HepG2 (cell line): ENCODE results near the gene PROC. TPM values are rescaled to one million over a fixed set of nuclear protein-coding genes. Genes with fewer than 3 reads are reported as not detected.

ENCODE experiments used
- CHD2 ChIP-seq: IDR thresholded peaks from 2 replicates; pipeline ENCODE4 v1.6.1; 2011; ENCODE audit warnings: low read depth, low read length, improper control_type of control experiment
- CREBL2 ChIP-seq: sonication (generic); formaldehyde crosslinking; IDR thresholded peaks from 2 replicates; pipeline ENCODE4 v1.8.1; 2023; ENCODE audit warnings: missing genetic modification reagents, mild to moderate bottlenecking, borderline replicate concordance
- FOSL1 ChIP-seq: sonication (generic); formaldehyde crosslinking; IDR thresholded peaks from 2 replicates; pipeline ENCODE4 v1.9.0; 2021; ENCODE audit warnings: missing genetic modification reagents, borderline replicate concordance
- NFAT5 ChIP-seq: sonication (generic); formaldehyde crosslinking; IDR thresholded peaks from 2 replicates; pipeline ENCODE4 v1.4.0; 2020; ENCODE audit warnings: missing genetic modification reagents
- PHB2 ChIP-seq: fragments of 450-650 bp; IDR thresholded peaks from 2 replicates; pipeline ENCODE4 v1.6.1; 2018; ENCODE audit not compliant: partially characterized antibody
- PRDM15 ChIP-seq: sonication (generic); formaldehyde crosslinking; IDR thresholded peaks from 2 replicates; pipeline ENCODE4 v1.4.0; 2020; ENCODE audit warnings: missing genetic modification reagents
- SMC3 ChIP-seq: IDR thresholded peaks from 2 replicates; pipeline ENCODE4 v1.6.1; 2011; ENCODE audit warnings: low read length, improper control_type of control experiment
- SSRP1 ChIP-seq: IDR thresholded peaks from 2 replicates; pipeline ENCODE4 v1.6.1; 2016; ENCODE audit warnings: control low read depth
- TBX3 ChIP-seq: fragments of 450-650 bp; IDR thresholded peaks from 2 replicates; pipeline ENCODE4 v1.6.1; 2017; ENCODE audit warnings: antibody characterized with exemption, mild to moderate bottlenecking, inconsistent platforms, borderline replicate concordance
- ZBTB33 ChIP-seq: sonication (generic); formaldehyde crosslinking; IDR thresholded peaks from 2 replicates; pipeline ENCODE4 v1.4.0; 2020; ENCODE audit warnings: missing genetic modification reagents
- ZNF280B ChIP-seq: sonication (generic); formaldehyde crosslinking; IDR thresholded peaks from 2 replicates; pipeline ENCODE4 v1.5.0; 2020; ENCODE audit warnings: missing genetic modification reagents, mild to moderate bottlenecking, borderline replicate concordance
- ZNF460 ChIP-seq: sonication (generic); formaldehyde crosslinking; IDR thresholded peaks from 2 replicates; pipeline ENCODE4 v1.5.1; 2020; ENCODE audit warnings: missing genetic modification reagents, mild to moderate bottlenecking, borderline replicate concordance
- ZNF577 ChIP-seq: sonication (generic); formaldehyde crosslinking; IDR thresholded peaks from 2 replicates; pipeline ENCODE4 v1.4.0; 2020; ENCODE audit warnings: mild to moderate bottlenecking, low read depth, missing genetic modification reagents, borderline replicate concordance
- ZNF883 ChIP-seq: sonication (generic); formaldehyde crosslinking; IDR thresholded peaks from 2 replicates; pipeline ENCODE4 v1.5.1; 2020; ENCODE audit warnings: mild to moderate bottlenecking, missing genetic modification reagents; ENCODE audit errors: not compliant biosample characterization
- polyA plus RNA-seq, 8 experiments: library from polyadenylated mRNA; depleted of rRNA in 3 of 8; stranded (reverse) in 7 of 8; unstranded in 1 of 8; fragments of >200 nt; fragmentation: Illumina TruSeq in 4 of 8; extraction: Trizol in 4 of 8; gene quantifications; 2 replicates each; pipeline versions ENCODE4 v1.2.1 to v1.2.3, GENCODE V29; 2011 to 2016; ENCODE audit warnings: low read depth in 4 of 8, missing spikeins in 1 of 8, mixed read lengths in 1 of 8; ENCODE audit not compliant: insufficient read depth in 1 of 8
- total RNA-seq, 5 experiments: library from RNA; depleted of rRNA; stranded (reverse); fragments of >200 nt; fragmentation: Illumina TruSeq; extraction: Trizol; gene quantifications; 2 replicates each; pipeline ENCODE4 v1.2.3, GENCODE V29; 2016; ENCODE audit warnings: low read depth in 1 of 5

Gene PROC
- total and polyA plus RNA-seq, 2 of the 13 experiments (the other 11 are each of a cell fraction or from before 2014, with no cell fraction given), result 134 to 185 TPM

GRCh38 chr2:127454595-127455565 lies 36.7 kb downstream of the PROC start (continued):
- TF ChIP-seq ZBTB33, result peak; percentile 65; the same call in 1 of the 2 replicates
- TF ChIP-seq CREBL2 (CRISPR knock-in tag), result no peak
- no peak for TF ChIP-seq CHD2
- no peak for TF ChIP-seq ZNF883
- TF ChIP-seq ZNF577 (CRISPR knock-in tag), result no peak
- peak; percentile 91 for TF ChIP-seq TBX3
- no peak; the same call in 1 of the 2 replicates for TF ChIP-seq FOSL1
- 0 out of 2 replicates have a peak, but pooled peaks have one; percentile 23 for TF ChIP-seq ZNF280B
- TF ChIP-seq PHB2, result no peak
- peak; percentile 58; the same call in 1 of the 2 replicates for TF ChIP-seq PRDM15 (CRISPR knock-in tag)
- no peak for TF ChIP-seq SSRP1
- TF ChIP-seq NFAT5, result peak; percentile 77; the same call in 1 of the 2 replicates
- peak; percentile 71; the same call in 1 of the 2 replicates for TF ChIP-seq ZNF460 (CRISPR knock-in tag)
- TF ChIP-seq SMC3, result peak; percentile 47
